Left renal cortex interstitium (tissue), 4 donors: ENCODE data around the gene ZG16B. TPM values are rescaled to one million over a fixed set of nuclear protein-coding genes. Genes with fewer than 3 reads are reported as not detected.

Experiments
- DNase-seq, 4 donors: peaks; one replicate each; pipeline ENCODE4 v3.0.0-alpha.2; 2013; ENCODE audit warnings: low read depth in 4 of 4, low spot score in 2 of 4, missing footprints in 1 of 4
- polyA plus RNA-seq, 4 donors: library from polyadenylated mRNA; unstranded; fragments of 120-200 nt; gene quantifications; one replicate each; pipeline ENCODE4 v1.2.1, GENCODE V29; 2013; ENCODE audit not compliant: insufficient read length in 4 of 4

ZG16B gene
- polyA plus RNA-seq, 4 donors = 0.19 to 1.2 (median 0.61) TPM

GRCh38 chr16:2803545-2804195 is 26.4 kb upstream of the ZG16B start:
- no peak for DNase-seq

GRCh38 chr16:2804728-2805127 is 25.4 kb upstream of the ZG16B start:
- no peak for DNase-seq

GRCh38 chr16:2806286-2806685 is 23.8 kb upstream of the ZG16B start:
- DNase-seq = no peak

- no peak for DNase-seq
Measured at GRCh38 chr16:2808181-2808580, 21.9 kb upstream of the ZG16B start.

GRCh38 chr16:2809149-2809760 is 20.8 kb upstream of the ZG16B start:
- DNase-seq = no peak

- no peak for DNase-seq
Measured at GRCh38 chr16:2810651-2811050, 19.5 kb upstream of the ZG16B start.

- DNase-seq = no peak
Measured at GRCh38 chr16:2811703-2812471, 18.2 kb upstream of the ZG16B start.

GRCh38 chr16:2813771-2814221 is 16.3 kb upstream of the ZG16B start:
- no peak for DNase-seq

- no peak for DNase-seq
Measured at GRCh38 chr16:2814551-2815298, 15.4 kb upstream of the ZG16B start.

GRCh38 chr16:2815299-2815771 is 14.8 kb upstream of the ZG16B start:
- DNase-seq = no peak

- DNase-seq = no peak
Measured at GRCh38 chr16:2816751-2817339, 13.3 kb upstream of the ZG16B start, which contains the start of gene PRSS21. Gene PRSS21 (plus strand): TSS chr16:2817237. CDS start chr16:2817269, 32 bp downstream.

- DNase-seq = no peak
Measured at GRCh38 chr16:2817340-2818271, 12.5 kb upstream of the ZG16B start.

- no peak for DNase-seq
Measured at GRCh38 chr16:2818272-2818876, 11.7 kb upstream of the ZG16B start.

GRCh38 chr16:2819179-2819938 is 10.7 kb upstream of the ZG16B start:
- no peak for DNase-seq

- no peak for DNase-seq
Measured at GRCh38 chr16:2819939-2820835, 9.9 kb upstream of the ZG16B start.

GRCh38 chr16:2820836-2821486 is 9.1 kb upstream of the ZG16B start:
- DNase-seq = no peak
